IMR-90 (cell line): Measurements from ENCODE around the gene FLT3. TPM values are rescaled to one million over a fixed set of nuclear protein-coding genes. Genes with fewer than 3 reads are reported as not detected.

ENCODE experiments used
- ATAC-seq: fragments of 200-7000 bp; cut with Tn5 transposase; 2 replicates; pipeline ENCODE4 v1.9.1; 2020; ENCODE audit warnings: low read depth, mild to moderate bottlenecking, moderate library complexity
- BruUV-seq: library from RNA; stranded (reverse); fragments of 400-500 nt; replicated peaks from 2 replicates; lab custom pipeline; 2021; lab: Mats Ljungman, UMichigan
- CTCF ChIA-PET: fragments of 300-600 bp; formaldehyde crosslinking; extraction: SDS; loops from one replicate; lab custom pipeline; 2021; ENCODE audit warnings: antibody characterized with exemption; lab: Yijun Ruan, JAX
- POLR2A ChIA-PET: fragments of 300-600 bp; sonication (Branson Sonifier 250); formaldehyde crosslinking; loops from one replicate; lab custom pipeline; 2022; ENCODE audit warnings: antibody characterized with exemption; ENCODE audit not compliant: unreplicated experiment; lab: Charles Lee
- DNase-seq: peaks from one replicate; pipeline ENCODE4 v3.0.0; 2013
- H2AFZ ChIP-seq: replicated peaks from 2 replicates; pipeline ENCODE3; 2013; ENCODE audit warnings: low read length, mild to moderate bottlenecking; ENCODE audit not compliant: poor library complexity
- H2AK5ac ChIP-seq: 2 replicates; pipeline ENCODE4 v1.6.1; 2013; ENCODE audit warnings: low read depth, low read length, inconsistent platforms
- H2AK9ac ChIP-seq: replicated peaks from 2 replicates; pipeline ENCODE3; 2013; ENCODE audit warnings: mild to moderate bottlenecking, low read depth, low read length, moderate library complexity; ENCODE audit not compliant: poor library complexity
- H2BK120ac ChIP-seq: 2 replicates; pipeline ENCODE4 v1.6.1; 2013; ENCODE audit warnings: low read depth, low read length, inconsistent platforms
- H2BK15ac ChIP-seq: 3 replicates; pipeline ENCODE4 v1.6.1; 2013; ENCODE audit warnings: low read depth, low read length, inconsistent platforms
- H2BK20ac ChIP-seq: 2 replicates; pipeline ENCODE4 v1.6.1; 2013; ENCODE audit warnings: low read depth, mild to moderate bottlenecking, inconsistent platforms, low read length, moderate library complexity
- H2BK5ac ChIP-seq: 2 replicates; pipeline ENCODE4 v1.6.1; 2013; ENCODE audit warnings: mild to moderate bottlenecking, low read depth, low read length, inconsistent platforms; ENCODE audit not compliant: poor library complexity, severe bottlenecking
- H3K14ac ChIP-seq: replicated peaks from 2 replicates; pipeline ENCODE4 v1.6.1; 2013; ENCODE audit warnings: low read depth, low read length, inconsistent platforms
- H3K18ac ChIP-seq: 2 replicates; pipeline ENCODE4 v1.6.1; 2013; ENCODE audit warnings: low read depth, low read length, control low read depth
- H3K23ac ChIP-seq: 2 replicates; pipeline ENCODE4 v1.6.1; 2013; ENCODE audit warnings: low read depth, low read length, inconsistent platforms
- H3K27ac ChIP-seq: 2 replicates; pipeline ENCODE4 v1.5.1; 2013; ENCODE audit warnings: mild to moderate bottlenecking, control low read depth, low read length; ENCODE audit not compliant: insufficient read depth
- H3K27me3 ChIP-seq: 2 replicates; pipeline ENCODE4 v1.6.1; 2013; ENCODE audit warnings: low read length; ENCODE audit not compliant: control insufficient read depth, insufficient read depth
- H3K36me3 ChIP-seq: 2 replicates; pipeline ENCODE4 v1.6.1; 2013; ENCODE audit warnings: low read length, mixed read lengths; ENCODE audit not compliant: control insufficient read depth, insufficient read depth
- H3K4ac ChIP-seq: 2 replicates; pipeline ENCODE4 v1.6.1; 2013; ENCODE audit warnings: low read depth, low read length, inconsistent platforms
- H3K4me1 ChIP-seq: 2 replicates; pipeline ENCODE4 v1.6.1; 2013; ENCODE audit warnings: low read length, mixed read lengths; ENCODE audit not compliant: control insufficient read depth, insufficient read depth
- H3K4me2 ChIP-seq: 2 replicates; pipeline ENCODE4 v1.6.1; 2013; ENCODE audit warnings: low read depth, mild to moderate bottlenecking, control low read depth, low read length, moderate library complexity
- H3K4me3 ChIP-seq: 2 replicates; pipeline ENCODE4 v1.5.1; 2013; ENCODE audit warnings: low read depth, mild to moderate bottlenecking, control low read depth, low read length, moderate library complexity; ENCODE audit not compliant: insufficient read depth
- H3K56ac ChIP-seq: 2 replicates; pipeline ENCODE4 v1.6.1; 2013; ENCODE audit warnings: low read length, inconsistent platforms; ENCODE audit not compliant: insufficient read depth; ENCODE audit errors: extremely low read depth
- H3K79me1 ChIP-seq, 2 experiments: 2 replicates each; pipeline ENCODE4 v1.6.1; 2013; ENCODE audit warnings: low read length in 2 of 2, inconsistent platforms in 1 of 2, low read depth in 1 of 2
- H3K9ac ChIP-seq: 2 replicates; pipeline ENCODE4 v1.6.1; 2013; ENCODE audit warnings: low read depth, low read length, control low read depth
- H3K9me1 ChIP-seq: 2 replicates; pipeline ENCODE4 v1.6.1; 2013; ENCODE audit warnings: low read length, inconsistent platforms; ENCODE audit not compliant: insufficient read depth
- H3K9me3 ChIP-seq: 2 replicates; pipeline ENCODE4 v1.6.1; 2013; ENCODE audit warnings: low read length; ENCODE audit not compliant: control insufficient read depth, insufficient read depth
- H4K20me1 ChIP-seq: 2 replicates; pipeline ENCODE4 v1.6.1; 2013; ENCODE audit warnings: low read length, inconsistent platforms; ENCODE audit not compliant: insufficient read depth
- H4K5ac ChIP-seq: 2 replicates; pipeline ENCODE4 v1.6.1; 2013; ENCODE audit warnings: mild to moderate bottlenecking, low read depth, low read length, control low read depth
- H4K8ac ChIP-seq, 2 experiments: 2 replicates each; pipeline ENCODE4 v1.6.1; 2013; ENCODE audit warnings: low read depth in 2 of 2, low read length in 2 of 2, control low read depth in 1 of 2, inconsistent platforms in 1 of 2
- H4K91ac ChIP-seq: 2 replicates; pipeline ENCODE4 v1.6.1; 2013; ENCODE audit warnings: low read depth, low read length, inconsistent platforms; ENCODE audit not compliant: insufficient read depth
- BHLHE40 ChIP-seq: fragments of 150-350 bp; IDR thresholded peaks from 2 replicates; pipeline ENCODE4 v1.6.1; 2016; ENCODE audit warnings: mild to moderate bottlenecking, low read depth, low read length
- CEBPB ChIP-seq: IDR thresholded peaks from 2 replicates; pipeline ENCODE4 v1.6.1; 2012; ENCODE audit warnings: low read depth, low read length, improper control_type of control experiment
- CHD1 ChIP-seq: IDR thresholded peaks from 2 replicates; pipeline ENCODE4 v1.6.1; 2012; ENCODE audit warnings: low read depth, low read length, improper control_type of control experiment
- FOS ChIP-seq: fragments of 150-350 bp; IDR thresholded peaks from 2 replicates; pipeline ENCODE4 v1.6.1; 2016; ENCODE audit warnings: low read depth, low read length
- MAFK ChIP-seq: IDR thresholded peaks from 2 replicates; pipeline ENCODE4 v1.6.1; 2012; ENCODE audit warnings: low read depth, low read length, improper control_type of control experiment
- MAZ ChIP-seq: IDR thresholded peaks from 2 replicates; pipeline ENCODE4 v1.6.1; 2012; ENCODE audit warnings: low read depth, mild to moderate bottlenecking, low read length, improper control_type of control experiment, moderate library complexity, borderline replicate concordance
- MXI1 ChIP-seq: IDR thresholded peaks from 2 replicates; pipeline ENCODE4 v1.6.1; 2012; ENCODE audit warnings: low read depth, mild to moderate bottlenecking, low read length, moderate library complexity, borderline replicate concordance
- NFE2L2 ChIP-seq: fragments of 150-350 bp; IDR thresholded peaks from 2 replicates; pipeline ENCODE4 v1.6.1; 2016; ENCODE audit warnings: low read depth, mild to moderate bottlenecking, low read length
- POLR2A ChIP-seq: IDR thresholded peaks from 2 replicates; pipeline ENCODE4 v1.6.1; 2012; ENCODE audit warnings: mild to moderate bottlenecking, low read depth, low read length
- RAD21 ChIP-seq: IDR thresholded peaks from 2 replicates; pipeline ENCODE4 v1.6.1; 2012; ENCODE audit warnings: low read length, improper control_type of control experiment
- RCOR1 ChIP-seq: IDR thresholded peaks from 2 replicates; pipeline ENCODE4 v1.6.1; 2012; ENCODE audit warnings: mild to moderate bottlenecking, low read length, improper control_type of control experiment; ENCODE audit not compliant: insufficient replicate concordance
- RFX5 ChIP-seq: IDR thresholded peaks from 2 replicates; pipeline ENCODE4 v1.8.0; 2012; ENCODE audit warnings: low read depth, mild to moderate bottlenecking, low read length, moderate library complexity
- SMC3 ChIP-seq: fragments of 150-350 bp; IDR thresholded peaks from 2 replicates; pipeline ENCODE4 v1.6.1; 2016; ENCODE audit warnings: low read depth, mild to moderate bottlenecking, antibody characterized with exemption, low read length, moderate library complexity
- USF2 ChIP-seq: fragments of 150-350 bp; IDR thresholded peaks from 2 replicates; pipeline ENCODE4 v1.6.1; 2017; ENCODE audit warnings: mild to moderate bottlenecking, antibody characterized with exemption, low read length, low read depth
- WGBS, 2 experiments: methylation state at CpG; one replicate each; pipeline versions ENCODE4 v1.1.5 to v1.1.7; 2013; ENCODE audit warnings: missing lambda C conversion rate in 2 of 2; ENCODE audit not compliant: insufficient read length in 1 of 2; ENCODE audit errors: extremely low coverage in 2 of 2; 5-methylcytosine and 5-hydroxymethylcytosine counted together
- dilution Hi-C: fragments of 300-500 bp; cut with HindIII; formaldehyde crosslinking; loops from one replicate; pipeline ENCODE4 v1.14.3; 2018; ENCODE audit warnings: low sequenced_read_pairs; ENCODE audit not compliant: unreplicated experiment
- in situ Hi-C: fragments of 300-500 bp; cut with MboI; formaldehyde crosslinking; loops from 3 replicates; pipeline ENCODE4 v1.14.3; 2019; ENCODE audit warnings: low sequenced_read_pairs, inconsistent platforms, mixed read lengths
- intact Hi-C: fragments of 100-400 bp; cut with micrococcal nuclease; formaldehyde crosslinking; loops from 2 replicates; pipeline ENCODE4 v1.10.0; 2022
- polyA plus RNA-seq, 3 experiments: library from polyadenylated mRNA; depleted of rRNA; stranded (reverse); fragments of >200 nt; gene quantifications; 2 replicates each; pipeline ENCODE4 v1.2.3, GENCODE V29; 2012; ENCODE audit warnings: low replicate concordance in 1 of 3
- total RNA-seq: library from RNA; depleted of rRNA; stranded (reverse); fragments of >200 nt; gene quantifications from 2 replicates; pipeline ENCODE4 v1.2.3, GENCODE V29; 2012
- TF ChIP-seq, protein P1 (sequence below): fragments of 150-350 bp; IDR thresholded peaks from 2 replicates; pipeline ENCODE4 v1.6.1; 2016; ENCODE audit warnings: low read depth, mild to moderate bottlenecking, low read length, moderate library complexity, borderline replicate concordance
- TF ChIP-seq, protein P2 (sequence below): conservative IDR thresholded peaks from 2 replicates; pipeline ENCODE4 v1.5.1; 2012; ENCODE audit warnings: mild to moderate bottlenecking, low read depth, low read length, improper control_type of control experiment

The FLT3 gene
- total and polyA plus RNA-seq, 2 of the 4 experiments (the other 2 are of a cell fraction), result not detected

GRCh38 chr13:27962128-27962841 is 138.1 kb downstream of the FLT3 start:
- Histone ChIP-seq H2BK120ac (no peak overlapping the region), H3K4me2 (no peak overlapping the region), H3K18ac (no peak overlapping the region), H3K27me3 (peaks cover 91% of the 10 kb centered on the region), H3K23ac (no peak overlapping the region), H3K4ac (no peak overlapping the region), H4K91ac (no peak overlapping the region), H3K9me3 (no peaks in the 10 kb centered on the region; the same call in 1 of the 2 replicates), H4K8ac (no peak overlapping the region), H2BK15ac (no peak overlapping the region), H3K36me3 (no peaks in the 10 kb centered on the region), H2AK9ac (no peak overlapping the region), H3K9ac (no peak overlapping the region), H3K79me1 (no peaks in the 10 kb centered on the region), H3K4me1 (peaks cover 3% of the 10 kb centered on the region; the same call in 1 of the 2 replicates), H2AK5ac (no peak overlapping the region), H2AFZ (peak overlapping the region; percentile 24), H4K20me1 (no peaks in the 10 kb centered on the region), H4K5ac (no peak overlapping the region), H3K9me1 (no peaks in the 10 kb centered on the region), H3K56ac (no peak overlapping the region), H3K27ac (no peak overlapping the region), H2BK20ac (no peak overlapping the region), H3K4me3 (no peak overlapping the region), H3K14ac (no peak overlapping the region), H2BK5ac (no peak overlapping the region)
- CTCF ChIA-PET, result interaction anchor here (1.1 kb wide), 1 partner anchor 14 kb away, joined by 3 read pairs; no protein-coding TSS in a partner anchor
- POLR2A ChIA-PET, result no interaction called here
- no TSS peak for BruUV-seq
- in situ Hi-C loops, result no loop called here
- no CpG with 5 or more reads among the region's 6 CpGs for WGBS, 2 experiments
- intact Hi-C loops, result no loop called here
- TF ChIP-seq SMC3, result no peak
- TF ChIP-seq MXI1, result no peak
- TF ChIP-seq NFE2L2, result no peak
- no peak for TF ChIP-seq RAD21
- TF ChIP-seq USF2, result no peak
- TF ChIP-seq, protein P1, sequence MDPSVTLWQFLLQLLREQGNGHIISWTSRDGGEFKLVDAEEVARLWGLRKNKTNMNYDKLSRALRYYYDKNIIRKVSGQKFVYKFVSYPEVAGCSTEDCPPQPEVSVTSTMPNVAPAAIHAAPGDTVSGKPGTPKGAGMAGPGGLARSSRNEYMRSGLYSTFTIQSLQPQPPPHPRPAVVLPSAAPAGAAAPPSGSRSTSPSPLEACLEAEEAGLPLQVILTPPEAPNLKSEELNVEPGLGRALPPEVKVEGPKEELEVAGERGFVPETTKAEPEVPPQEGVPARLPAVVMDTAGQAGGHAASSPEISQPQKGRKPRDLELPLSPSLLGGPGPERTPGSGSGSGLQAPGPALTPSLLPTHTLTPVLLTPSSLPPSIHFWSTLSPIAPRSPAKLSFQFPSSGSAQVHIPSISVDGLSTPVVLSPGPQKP, result no peak
- TF ChIP-seq RFX5, result no peak
- no peak for TF ChIP-seq MAFK
- TF ChIP-seq BHLHE40, result no peak
- TF ChIP-seq FOS, result no peak
- TF ChIP-seq CHD1, result no peak
- TF ChIP-seq CEBPB, result no peak
- TF ChIP-seq MAZ, result no peak
- TF ChIP-seq RCOR1, result no peak
- no peak for TF ChIP-seq POLR2A
- TF ChIP-seq, protein P2, sequence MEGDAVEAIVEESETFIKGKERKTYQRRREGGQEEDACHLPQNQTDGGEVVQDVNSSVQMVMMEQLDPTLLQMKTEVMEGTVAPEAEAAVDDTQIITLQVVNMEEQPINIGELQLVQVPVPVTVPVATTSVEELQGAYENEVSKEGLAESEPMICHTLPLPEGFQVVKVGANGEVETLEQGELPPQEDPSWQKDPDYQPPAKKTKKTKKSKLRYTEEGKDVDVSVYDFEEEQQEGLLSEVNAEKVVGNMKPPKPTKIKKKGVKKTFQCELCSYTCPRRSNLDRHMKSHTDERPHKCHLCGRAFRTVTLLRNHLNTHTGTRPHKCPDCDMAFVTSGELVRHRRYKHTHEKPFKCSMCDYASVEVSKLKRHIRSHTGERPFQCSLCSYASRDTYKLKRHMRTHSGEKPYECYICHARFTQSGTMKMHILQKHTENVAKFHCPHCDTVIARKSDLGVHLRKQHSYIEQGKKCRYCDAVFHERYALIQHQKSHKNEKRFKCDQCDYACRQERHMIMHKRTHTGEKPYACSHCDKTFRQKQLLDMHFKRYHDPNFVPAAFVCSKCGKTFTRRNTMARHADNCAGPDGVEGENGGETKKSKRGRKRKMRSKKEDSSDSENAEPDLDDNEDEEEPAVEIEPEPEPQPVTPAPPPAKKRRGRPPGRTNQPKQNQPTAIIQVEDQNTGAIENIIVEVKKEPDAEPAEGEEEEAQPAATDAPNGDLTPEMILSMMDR, result no peak
- dilution Hi-C loops, result no loop called here
- ATAC-seq, result no peak
- no peak for DNase-seq
